ENCODE data around the gene RFWD3. TPM values are rescaled to one million over a fixed set of nuclear protein-coding genes. Genes with fewer than 3 reads are reported as not detected.
A peak's percentile ranks its signal among the peaks of the same experiment; 100 is the strongest.

RFWD3 gene
- total and polyA plus RNA-seq, 2 of the 13 experiments (the other 11 are each of a cell fraction or from before 2014, with no cell fraction given) = 23.4 to 62.6 TPM

- TF ChIP-seq HIC2 (CRISPR knock-in tag; IDR thresholded peaks at IDR 0.05; ENCODE audit: low read depth) (no peak), ZNF446 (CRISPR knock-in tag; IDR thresholded peaks at IDR 0.05) (peak; percentile 45; the same call in 1 of the 2 replicates), MAFK (conservative IDR thresholded peaks at IDR 0.05 in 1 of 2, IDR thresholded peaks at IDR 0.05 in 1 of 2; ENCODE audit: low read length in 2 of 2) (no peak), SYNCRIP (IDR thresholded peaks at IDR 0.05; ENCODE audit: insufficient read depth, low read depth, low read length) (no peak), HDAC2 (CRISPR knock-in tag; IDR thresholded peaks at IDR 0.05) (peak; percentile 58), NR2F1 (CRISPR knock-in tag; IDR thresholded peaks at IDR 0.05) (no peak), SP140L (CRISPR knock-in tag; IDR thresholded peaks at IDR 0.05; ENCODE audit: borderline replicate concordance) (no peak; the same call in 1 of the 2 replicates), ZNF776 (CRISPR knock-in tag; IDR thresholded peaks at IDR 0.05) (peak; percentile 94; the same call in 1 of the 2 replicates), KLF15 (CRISPR knock-in tag; IDR thresholded peaks at IDR 0.05; ENCODE audit: borderline replicate concordance) (peak; percentile 74; the same call in 1 of the 2 replicates), ZNF644 (CRISPR knock-in tag; IDR thresholded peaks at IDR 0.05; ENCODE audit: low read depth) (no peak), ZNF619 (CRISPR knock-in tag; IDR thresholded peaks at IDR 0.05) (no peak; the same call in 1 of the 2 replicates), TAF15 (IDR thresholded peaks at IDR 0.05; ENCODE audit: low read depth, low read length, poor library complexity, severe bottlenecking) (no peak), FOXM1 (CRISPR knock-in tag; IDR thresholded peaks at IDR 0.05) (no peak), HOXD1 (CRISPR knock-in tag; IDR thresholded peaks at IDR 0.05) (peak; percentile 69; the same call in 1 of the 2 replicates), GMEB2 (CRISPR knock-in tag; IDR thresholded peaks at IDR 0.05; ENCODE audit: low read depth) (no peak), NCOA5 (CRISPR knock-in tag; IDR thresholded peaks at IDR 0.05) (no peak), WIZ (CRISPR knock-in tag; IDR thresholded peaks at IDR 0.05) (no peak), ZNF256 (CRISPR knock-in tag; conservative IDR thresholded peaks at IDR 0.05) (no peak), NCOA2 (CRISPR knock-in tag; IDR thresholded peaks at IDR 0.05) (no peak; the same call in 1 of the 2 replicates), POLR2G (IDR thresholded peaks at IDR 0.05; ENCODE audit: low read depth, low read length) (peak; percentile 91), ZBTB3 (CRISPR knock-in tag; IDR thresholded peaks at IDR 0.05; ENCODE audit: borderline replicate concordance, low read depth) (no peak), XRCC5 (optimal IDR thresholded peaks at IDR 0.05; ENCODE audit: low read length) (peak; percentile 78), NR2F6 (IDR thresholded peaks at IDR 0.05) (no peak), NR2F6 (CRISPR knock-in tag; IDR thresholded peaks at IDR 0.05) (0 out of 2 replicates have a peak, but pooled peaks have one; percentile 7), ZNF17 (CRISPR knock-in tag; IDR thresholded peaks at IDR 0.05) (no peak), THAP8 (CRISPR knock-in tag; IDR thresholded peaks at IDR 0.05; ENCODE audit: borderline replicate concordance) (0 out of 2 replicates have a peak, but pooled peaks have one; percentile 30), MAZ (IDR thresholded peaks at IDR 0.05; ENCODE audit: borderline replicate concordance, low read depth, low read length) (no peak), MAZ (CRISPR knock-in tag; IDR thresholded peaks at IDR 0.05; ENCODE audit: low read depth) (peak; percentile 63; the same call in 1 of the 2 replicates)
These were observed at the start of gene RFWD3 (continued) for GRCh38 chr16:74666425-74667254.

Data from HepG2 (cell line).